SK-N-MC (cell line): Measurements from ENCODE around the gene FLVCR1.

Experiments used
- DNase-seq: peaks from one replicate; pipeline ENCODE4 v3.0.0-alpha.2; 2011; ENCODE audit warnings: low read depth, low spot score
- H3K27ac ChIP-seq: fragments of 200-600 bp; sonication (generic); 2 replicates; pipeline ENCODE4 v1.5.1; 2016; ENCODE audit warnings: mixed run types
- H3K36me3 ChIP-seq: fragments of 200-600 bp; sonication (generic); 2 replicates; pipeline ENCODE4 v1.6.1; 2017; ENCODE audit warnings: antibody characterized with exemption, low read length, mixed read lengths; ENCODE audit not compliant: insufficient read depth
- H3K4me3 ChIP-seq: fragments of 200-600 bp; sonication (generic); 2 replicates; pipeline ENCODE4 v1.5.1; 2016
- H3K9ac ChIP-seq: fragments of 200-600 bp; sonication (generic); 2 replicates; pipeline ENCODE4 v1.8.0; 2017; ENCODE audit warnings: mixed run types, mixed read lengths; ENCODE audit not compliant: insufficient read length
- H3K9me3 ChIP-seq: fragments of 200-600 bp; sonication (generic); 2 replicates; pipeline ENCODE4 v1.6.1; 2017; ENCODE audit warnings: low read depth, mild to moderate bottlenecking, antibody characterized with exemption, low read length, moderate library complexity, mixed read lengths
- EZH2 ChIP-seq: fragments of 200-600 bp; sonication (generic); IDR thresholded peaks from one replicate; pipeline ENCODE4 v1.6.1; 2017; ENCODE audit warnings: antibody characterized with exemption
- FOXP2 ChIP-seq: optimal IDR thresholded peaks from 2 replicates; pipeline ENCODE3; 2011; ENCODE audit warnings: mild to moderate bottlenecking, moderate library complexity; ENCODE audit not compliant: insufficient read depth; ENCODE audit errors: extremely low read length, control extremely low read depth
- POLR2AphosphoS5 ChIP-seq: IDR thresholded peaks from 2 replicates; pipeline ENCODE4 v1.6.1; 2012; ENCODE audit warnings: mild to moderate bottlenecking, low read depth, low read length, borderline replicate concordance

Gene FLVCR1

GRCh38 chr1:212917858-212918257 is 59.8 kb downstream of the FLVCR1 start:
- no peak for DNase-seq
- Histone ChIP-seq H3K9ac (no peak overlapping the region), H3K9me3 (no peaks in the 10 kb centered on the region), H3K4me3 (no peak overlapping the region), H3K27ac (no peak overlapping the region), H3K36me3 (no peaks in the 10 kb centered on the region)
- TF ChIP-seq FOXP2 (no peak), POLR2AphosphoS5 (no peak), EZH2 (no peak)

- no peak for DNase-seq
- TF ChIP-seq POLR2AphosphoS5 (no peak), EZH2 (no peak), FOXP2 (no peak)
- Histone ChIP-seq H3K4me3 (no peak overlapping the region), H3K27ac (no peak overlapping the region), H3K36me3 (no peaks in the 10 kb centered on the region), H3K9me3 (no peaks in the 10 kb centered on the region), H3K9ac (no peak overlapping the region)
Measured at GRCh38 chr1:212918824-212919223, 60.7 kb downstream of the FLVCR1 start.

DNA sequence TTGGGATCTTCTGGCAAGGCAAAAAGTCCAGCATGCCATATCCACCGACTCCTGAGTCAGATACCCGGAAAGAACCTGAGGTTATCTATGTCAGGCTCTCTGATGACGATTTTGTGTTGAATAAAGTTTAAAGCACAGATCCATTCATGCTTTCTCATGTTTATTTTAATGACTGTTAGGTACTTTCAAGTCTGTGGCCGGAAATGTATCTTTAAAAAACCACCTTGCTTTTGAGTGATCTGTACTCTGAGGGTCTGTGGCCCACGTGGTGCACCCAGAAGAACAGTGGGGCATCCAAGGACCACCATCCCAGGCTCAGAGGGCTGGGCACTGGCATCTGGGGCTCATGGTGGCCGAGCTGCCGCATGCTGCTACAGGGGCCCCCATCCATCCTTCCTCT is 62.2 kb downstream of the FLVCR1 start:
- no peak for TF ChIP-seq EZH2
- TF ChIP-seq FOXP2: no peak
- TF ChIP-seq POLR2AphosphoS5: no peak
- no peak overlapping the region for H3K4me3 ChIP-seq
- DNase-seq: no peak
- no peak overlapping the region for H3K27ac ChIP-seq
- no peaks in the 10 kb centered on the region for H3K36me3 ChIP-seq
- H3K9ac ChIP-seq: no peak overlapping the region
- H3K9me3 ChIP-seq: no peaks in the 10 kb centered on the region

- Histone ChIP-seq H3K36me3 (no peaks in the 10 kb centered on the region), H3K9ac (no peak overlapping the region), H3K4me3 (no peak overlapping the region), H3K9me3 (no peaks in the 10 kb centered on the region), H3K27ac (no peak overlapping the region)
- TF ChIP-seq POLR2AphosphoS5 (no peak), FOXP2 (no peak), EZH2 (no peak)
- no peak for DNase-seq
Measured at GRCh38 chr1:212920896-212921295, 62.8 kb downstream of the FLVCR1 start.

GRCh38 chr1:212922016-212922415 is 63.9 kb downstream of the FLVCR1 start:
- TF ChIP-seq POLR2AphosphoS5 (no peak), FOXP2 (no peak), EZH2 (no peak)
- H3K27ac ChIP-seq: no peak overlapping the region
- no peak for DNase-seq
- no peaks in the 10 kb centered on the region for H3K9me3 ChIP-seq
- no peak overlapping the region for H3K4me3 ChIP-seq
- no peaks in the 10 kb centered on the region for H3K36me3 ChIP-seq
- no peak overlapping the region for H3K9ac ChIP-seq

DNA sequence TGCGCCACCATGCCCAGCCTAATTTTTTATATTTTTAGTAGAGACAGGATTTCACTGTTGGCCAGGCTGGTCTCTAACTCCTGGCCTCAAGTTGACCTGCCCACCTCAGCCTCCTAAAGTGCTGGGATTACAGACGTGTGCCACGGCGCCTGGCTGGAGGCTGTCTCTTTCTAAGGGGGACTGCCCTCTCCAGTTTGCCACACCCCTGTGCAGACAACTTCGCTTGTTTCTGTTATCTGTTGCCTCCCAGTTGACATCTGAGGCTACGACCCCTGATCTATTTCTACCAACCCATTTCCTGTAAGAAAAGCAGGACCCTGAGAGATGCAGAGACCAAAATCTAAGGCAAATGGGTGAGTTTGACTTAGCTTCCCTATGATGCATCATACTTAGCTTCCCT is 68.3 kb downstream of the FLVCR1 start:
- no peak for TF ChIP-seq POLR2AphosphoS5
- TF ChIP-seq EZH2: no peak
- no peak for TF ChIP-seq FOXP2
- Histone ChIP-seq H3K36me3 (no peaks in the 10 kb centered on the region), H3K9ac (no peak overlapping the region), H3K4me3 (no peak overlapping the region), H3K27ac (no peak overlapping the region), H3K9me3 (no peaks in the 10 kb centered on the region)
- no peak for DNase-seq

- no peak overlapping the region for H3K4me3 ChIP-seq
- no peak for DNase-seq
- no peaks in the 10 kb centered on the region for H3K36me3 ChIP-seq
- H3K27ac ChIP-seq: no peak overlapping the region
- H3K9me3 ChIP-seq: no peaks in the 10 kb centered on the region
- TF ChIP-seq POLR2AphosphoS5: no peak
- TF ChIP-seq EZH2: no peak
- no peak for TF ChIP-seq FOXP2
- no peak overlapping the region for H3K9ac ChIP-seq
Measured at GRCh38 chr1:212928323-212929291, 70.5 kb downstream of the FLVCR1 start.

DNA sequence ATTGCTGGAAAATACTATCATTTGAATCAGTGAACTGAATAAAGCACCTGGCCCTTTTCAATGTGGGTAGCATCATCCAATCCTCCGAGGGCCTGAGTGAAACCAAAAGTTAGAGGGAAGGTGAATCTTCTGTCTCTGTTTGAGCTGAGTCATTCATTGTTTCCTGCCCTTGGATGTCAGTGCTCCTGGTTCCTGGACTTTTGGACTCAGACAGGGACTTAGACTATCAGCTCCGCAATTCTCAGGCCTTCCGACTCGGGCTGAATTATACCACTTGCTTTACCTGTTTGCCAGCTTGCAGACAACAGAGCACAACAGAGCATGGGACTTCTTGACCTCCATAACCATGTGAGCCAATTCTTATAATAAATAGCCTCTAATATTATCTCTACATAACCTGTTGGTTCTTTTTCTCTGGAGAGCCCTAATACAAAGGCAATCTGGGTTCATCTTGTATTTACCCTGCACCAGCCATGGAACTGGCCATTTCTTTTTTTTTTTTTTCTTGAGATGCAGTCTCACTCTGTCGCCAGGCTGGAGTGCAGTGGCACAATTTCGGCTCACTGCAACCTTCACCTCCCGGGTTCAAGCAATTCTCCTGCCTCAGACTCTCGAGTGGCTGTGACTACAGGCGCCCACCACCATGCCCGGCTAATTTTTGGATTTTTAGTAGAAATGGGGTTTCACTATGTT is 73.1 kb downstream of the FLVCR1 start:
- no peak for DNase-seq
- TF ChIP-seq EZH2: no peak
- no peak for TF ChIP-seq POLR2AphosphoS5
- no peak for TF ChIP-seq FOXP2
- no peak overlapping the region for H3K27ac ChIP-seq

More for the DNA sequence above, 73.1 kb downstream of the FLVCR1 start:
- no peak overlapping the region for H3K4me3 ChIP-seq
- H3K9ac ChIP-seq: no peak overlapping the region
- no peaks in the 10 kb centered on the region for H3K9me3 ChIP-seq
- no peaks in the 10 kb centered on the region for H3K36me3 ChIP-seq
